Stimulated activated CD4-positive, alpha-beta T cell treated with anti-CD3 and anti-CD28 coated beads, Interleukin-15, amount 100 ng/mL, for 1 hour (primary cell): ENCODE measurements around the gene MISFA.
"Not testable (repeated sequence)": the region's sequence is repeated elsewhere in the genome, so short reads cannot be mapped to it uniquely, and the experiment has no call there.

Experiments
- DNase-seq, 2 donors: peaks; one replicate each; pipeline ENCODE4 v3.0.0-alpha.2; 2020; ENCODE audit warnings: low read depth in 1 of 2, low spot score in 1 of 2

MISFA gene

DNA sequence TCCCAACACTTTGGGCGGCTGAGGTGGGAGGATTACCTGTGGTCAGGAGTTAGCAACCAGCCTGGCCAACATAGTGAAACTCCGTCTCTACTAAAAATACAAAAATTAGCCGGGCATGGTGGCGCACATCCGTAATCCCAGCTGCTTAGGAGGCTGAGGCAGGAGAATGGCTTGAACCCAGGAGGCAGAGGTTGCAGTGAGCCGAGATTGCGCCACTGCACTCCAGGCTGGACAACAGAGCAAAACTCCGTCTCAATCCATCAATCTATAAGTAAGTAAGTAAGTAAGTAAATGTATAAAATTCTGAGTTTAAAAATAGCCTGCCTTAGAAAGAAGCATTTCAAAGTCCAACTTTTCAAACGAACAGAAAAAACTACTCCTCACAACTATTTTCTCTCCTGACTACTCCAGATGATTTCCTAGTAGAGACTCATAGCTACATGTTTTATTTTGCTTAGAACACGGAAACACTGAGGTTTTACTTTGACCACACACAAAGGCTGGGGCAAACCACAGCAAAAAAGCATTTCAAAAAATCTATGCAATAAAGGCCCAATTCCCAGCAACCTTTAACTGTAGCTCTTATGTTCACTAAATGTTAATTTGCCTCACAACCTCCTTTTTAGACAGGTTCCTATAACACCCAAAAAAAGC lies 18.2 kb downstream of the MISFA start:
- no peak for DNase-seq

DNA sequence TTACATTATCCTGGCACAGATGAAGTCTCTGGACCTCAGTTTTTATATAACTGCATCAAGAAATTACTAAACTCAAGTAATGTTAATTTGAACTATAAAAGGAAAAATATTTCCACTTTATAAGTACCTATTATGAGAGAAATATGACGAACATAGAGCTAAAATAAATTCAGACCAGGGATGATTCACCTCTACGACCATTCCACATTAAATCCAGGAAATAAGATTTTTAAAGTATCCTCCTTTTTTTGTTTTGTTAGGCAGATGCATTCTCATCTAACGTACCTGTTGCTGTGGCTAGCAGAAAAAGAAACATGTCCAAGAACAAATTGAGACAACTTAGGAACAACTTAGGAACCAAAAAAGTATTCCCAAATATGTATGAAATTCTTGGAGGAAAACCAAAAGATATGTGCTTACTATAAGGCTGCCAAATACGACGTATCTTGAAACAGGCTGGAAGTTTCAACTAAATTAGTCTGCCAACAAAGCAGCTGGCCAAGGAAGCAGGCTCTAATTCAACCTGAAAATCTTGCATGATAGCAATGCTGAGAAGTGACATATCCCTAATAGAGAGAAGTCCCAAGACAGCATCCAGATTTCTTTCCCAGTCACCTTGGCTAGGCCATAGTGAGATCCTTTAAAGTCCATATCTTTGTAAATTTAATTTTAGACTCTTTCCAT lies 18.9 kb downstream of the MISFA start:
- no peak for DNase-seq

DNA sequence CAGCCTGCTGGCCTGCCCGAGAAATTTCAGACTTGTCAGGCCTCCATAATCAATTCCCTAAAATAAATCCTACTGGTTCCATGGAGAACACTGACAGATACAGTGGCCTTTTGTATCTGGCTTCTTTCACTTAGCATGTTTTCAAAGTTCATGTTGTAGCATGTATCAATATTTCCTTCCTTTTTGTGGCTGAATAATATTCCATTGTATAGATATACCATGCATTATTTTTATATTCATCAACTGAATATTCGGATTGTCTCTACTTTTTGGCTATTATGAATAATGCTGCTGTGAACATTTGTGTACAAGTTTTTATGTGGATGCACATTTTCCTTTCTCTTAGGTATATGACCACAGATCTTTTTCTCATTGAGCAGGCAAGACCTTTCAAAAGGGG lies 24.1 kb downstream of the MISFA start:
- no peak for DNase-seq

DNA sequence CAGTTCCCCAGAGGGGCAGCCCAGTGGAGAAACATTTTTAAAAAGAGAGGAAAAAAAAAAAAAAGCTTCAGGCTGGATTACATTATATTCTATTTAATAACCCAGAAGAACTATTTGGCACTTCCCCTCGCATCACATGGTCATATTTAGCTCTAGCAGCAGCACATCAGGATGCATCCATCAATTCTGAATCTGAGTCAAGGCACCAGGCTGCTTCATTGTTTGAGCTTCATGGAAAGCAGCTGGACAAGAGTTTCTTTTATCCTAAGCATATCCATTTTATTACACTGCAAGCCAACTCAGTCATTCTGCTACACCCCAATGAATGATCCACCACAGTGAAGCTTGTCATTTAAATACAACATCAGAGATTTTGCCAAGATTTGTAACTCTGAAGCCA lies 24.6 kb downstream of the MISFA start:
- no peak for DNase-seq

DNA sequence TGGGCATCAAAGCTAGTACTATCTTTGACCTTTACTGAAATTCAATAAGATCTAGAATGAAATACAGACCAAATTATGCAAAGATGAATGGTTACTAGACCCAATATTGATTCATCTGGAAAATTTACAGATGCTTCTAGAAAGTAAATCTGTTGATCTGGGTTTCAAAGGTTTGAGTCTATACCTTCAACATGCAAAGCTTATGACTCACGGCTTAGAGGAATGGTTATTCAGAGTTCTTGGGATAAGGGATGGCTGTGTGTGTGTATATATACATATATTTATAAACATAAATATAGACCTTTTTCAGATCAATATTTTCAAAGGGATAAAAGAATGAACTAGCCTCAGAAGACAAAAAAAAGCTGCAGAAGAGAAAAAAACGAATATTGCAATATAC lies 33.3 kb downstream of the MISFA start:
- DNase-seq = no peak

DNA sequence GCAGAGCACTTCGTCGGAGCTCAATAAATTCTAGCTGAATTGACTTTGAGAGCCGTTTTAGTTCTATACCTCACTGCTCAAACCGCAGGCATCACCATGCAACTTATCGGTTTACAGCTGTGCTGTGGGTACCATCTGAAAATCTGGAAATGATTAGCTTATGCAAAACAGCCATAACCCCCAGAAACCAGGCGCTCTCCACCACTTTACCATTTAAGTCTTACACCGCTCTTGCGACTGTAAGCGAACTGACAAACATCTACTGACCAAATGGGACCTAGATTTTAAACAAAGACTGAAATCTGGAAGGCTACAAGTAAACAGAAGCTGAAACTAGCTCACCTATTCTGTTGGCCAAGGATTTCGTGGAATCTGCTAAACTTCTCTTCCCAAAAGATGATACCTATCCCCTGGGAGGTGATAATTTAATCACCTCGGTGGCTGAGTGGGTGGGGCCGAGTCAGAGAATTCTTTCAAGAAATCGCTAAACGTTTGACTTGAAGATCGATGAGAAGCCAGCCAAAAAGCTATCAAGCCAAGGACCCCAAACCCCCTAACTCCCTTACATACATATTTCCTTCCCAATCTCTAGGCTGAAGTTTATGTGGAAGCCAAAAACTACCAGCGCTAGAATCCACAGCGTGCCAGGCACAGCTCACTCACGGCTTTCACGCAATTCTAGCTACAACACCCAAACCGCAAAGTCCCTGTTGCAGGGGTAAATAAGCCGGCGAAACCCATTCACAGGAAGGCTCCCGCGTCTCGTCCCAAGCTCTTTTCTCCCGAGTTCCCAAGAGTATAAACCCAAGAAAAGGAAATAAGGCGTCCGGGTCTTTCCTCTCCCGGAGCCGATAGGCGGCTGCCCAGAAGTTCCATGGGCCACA lies 33.9 kb downstream of the MISFA start:
- DNase-seq = no peak

DNA sequence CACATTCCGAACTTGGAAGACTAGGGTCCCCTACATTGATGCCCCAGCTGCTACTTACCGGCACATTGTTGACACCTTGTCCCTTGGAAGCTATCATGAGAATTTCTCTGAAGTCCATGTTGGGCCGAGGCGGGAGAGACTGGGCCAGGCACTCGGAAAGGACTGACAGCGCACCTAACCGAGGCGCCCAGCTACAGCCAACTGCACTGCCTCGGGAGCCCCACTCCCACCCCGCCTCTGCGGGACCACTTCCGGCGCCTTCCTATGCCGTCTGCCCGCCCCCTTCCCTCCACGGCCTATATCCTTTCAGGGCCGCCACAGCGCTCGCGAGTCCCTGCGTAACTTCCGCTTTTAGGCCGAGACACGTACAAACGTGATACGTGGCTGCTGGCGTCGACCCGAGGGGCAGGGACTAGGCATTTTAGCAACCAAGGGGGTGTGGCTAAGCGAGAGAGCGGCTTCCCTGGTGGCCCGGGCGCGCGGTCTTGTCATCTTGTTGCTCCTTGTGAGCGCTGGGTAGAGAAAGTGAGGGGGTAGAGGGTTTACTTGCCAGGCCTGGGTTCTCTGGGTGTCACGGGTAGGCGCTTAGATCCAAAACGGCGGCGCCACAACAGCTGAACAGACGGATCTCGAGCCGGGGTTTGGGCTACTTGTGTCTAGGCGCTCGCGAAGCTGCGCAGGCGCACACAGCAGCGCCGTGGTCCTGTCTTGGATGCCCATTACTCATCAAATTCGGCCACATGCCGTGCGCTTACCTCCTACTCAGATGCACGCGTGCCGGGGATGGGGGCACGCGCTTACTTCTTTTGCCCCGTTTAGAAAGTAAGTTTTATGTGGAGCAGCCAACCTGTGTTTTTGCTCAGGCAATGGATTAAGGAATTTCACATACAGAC lies 34.8 kb downstream of the MISFA start, which contains the start of gene SPTY2D1:
SPTY2D1 (minus strand) TSS at position 203 of the 893 bp plus-strand sequence; CDS start at position 118, 85 bp downstream.
- DNase-seq = peak; percentile 89 to 92

DNA sequence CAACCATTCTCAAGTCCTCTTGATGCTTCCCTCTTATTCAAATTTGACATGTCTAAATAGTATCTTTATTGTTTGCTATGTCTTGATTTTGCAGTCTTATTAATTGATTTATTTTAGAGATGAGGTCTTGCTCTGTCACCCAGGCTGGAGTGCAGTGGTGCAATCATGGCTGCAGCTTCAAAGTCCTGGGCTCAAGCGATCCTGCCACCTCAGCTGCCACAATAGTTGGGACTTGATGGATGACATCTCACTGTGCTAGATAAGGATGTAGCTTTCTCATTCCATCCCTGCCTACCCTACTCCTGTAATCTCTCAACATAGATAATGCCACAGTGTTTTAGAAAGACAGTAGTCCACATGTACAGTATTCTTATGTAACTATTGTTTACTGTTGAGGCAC lies 42.1 kb downstream of the MISFA start:
- DNase-seq = no peak

DNA sequence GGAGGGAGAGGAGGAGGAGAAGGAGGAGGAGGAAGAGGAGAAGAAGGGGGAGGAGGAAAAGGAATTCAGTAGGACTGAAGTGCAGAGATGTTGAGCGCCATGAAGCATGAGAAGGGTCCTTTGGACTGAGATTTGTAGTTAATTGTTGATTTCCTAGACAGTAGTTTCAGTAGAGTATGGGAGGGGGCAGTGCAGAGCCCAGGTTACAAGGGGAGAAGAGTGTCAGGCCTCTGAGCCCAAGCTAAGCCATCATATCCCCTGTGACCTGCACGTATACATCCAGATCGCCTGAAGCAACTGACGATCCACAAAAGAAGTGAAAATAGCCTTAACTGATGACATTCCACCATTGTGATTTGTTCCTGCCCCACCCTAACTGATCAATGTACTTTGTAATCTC lies 43.4 kb downstream of the MISFA start:
- DNase-seq = not testable (repeated sequence)

DNA sequence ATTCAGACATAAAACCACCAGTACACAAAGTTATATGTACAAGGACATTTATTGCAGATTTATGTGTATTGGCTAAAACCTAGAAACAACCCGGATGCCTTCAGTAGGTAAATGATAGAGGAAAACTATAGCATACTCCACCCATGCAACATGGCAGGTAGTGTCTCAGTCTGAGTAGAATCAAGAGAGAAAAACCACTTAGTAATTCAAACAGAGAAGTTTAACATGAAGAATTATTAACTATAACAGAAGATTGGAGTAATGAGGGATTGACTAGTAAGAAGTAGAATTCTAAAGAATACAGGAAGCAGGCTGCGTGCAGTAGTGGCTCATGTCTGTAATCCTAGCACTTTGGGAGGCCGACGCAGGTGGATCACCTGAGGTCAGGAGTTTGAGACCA lies 50.8 kb downstream of the MISFA start:
- DNase-seq = no peak

DNA sequence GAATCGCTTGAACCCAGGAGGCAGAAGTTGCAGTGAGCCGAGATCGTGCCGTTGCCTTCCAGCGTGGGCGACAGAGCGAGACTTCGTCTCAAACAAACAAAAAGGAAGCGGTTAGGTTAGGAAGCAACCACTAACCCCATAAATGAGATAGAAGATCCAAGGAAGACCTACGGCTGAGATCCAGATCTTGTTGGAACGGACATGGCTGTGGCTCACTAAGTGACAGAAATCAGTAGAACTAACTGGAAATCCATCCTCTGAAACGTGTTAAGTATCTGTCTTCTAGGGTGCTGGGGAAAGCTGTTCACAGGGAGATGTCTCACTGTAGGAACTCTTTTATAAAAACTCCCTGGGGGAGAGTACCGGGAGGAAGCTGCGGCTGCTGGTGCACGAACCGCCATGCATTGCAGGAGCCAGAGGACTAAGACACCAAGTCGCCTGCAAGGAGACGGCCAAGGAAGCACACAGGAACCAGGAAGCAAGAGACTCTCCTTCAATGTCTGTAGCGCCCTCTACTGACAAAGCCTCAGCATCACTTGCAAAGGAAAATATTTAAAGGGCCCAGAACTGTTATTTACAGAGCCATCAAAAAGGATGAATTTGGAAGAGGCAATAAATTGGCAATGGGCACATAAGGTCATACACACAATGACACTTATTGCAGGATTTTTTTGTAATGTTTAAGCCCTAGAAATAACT lies 51.4 kb downstream of the MISFA start:
- no peak for DNase-seq
